ENCODE measurements around the gene MPG.

DNA sequence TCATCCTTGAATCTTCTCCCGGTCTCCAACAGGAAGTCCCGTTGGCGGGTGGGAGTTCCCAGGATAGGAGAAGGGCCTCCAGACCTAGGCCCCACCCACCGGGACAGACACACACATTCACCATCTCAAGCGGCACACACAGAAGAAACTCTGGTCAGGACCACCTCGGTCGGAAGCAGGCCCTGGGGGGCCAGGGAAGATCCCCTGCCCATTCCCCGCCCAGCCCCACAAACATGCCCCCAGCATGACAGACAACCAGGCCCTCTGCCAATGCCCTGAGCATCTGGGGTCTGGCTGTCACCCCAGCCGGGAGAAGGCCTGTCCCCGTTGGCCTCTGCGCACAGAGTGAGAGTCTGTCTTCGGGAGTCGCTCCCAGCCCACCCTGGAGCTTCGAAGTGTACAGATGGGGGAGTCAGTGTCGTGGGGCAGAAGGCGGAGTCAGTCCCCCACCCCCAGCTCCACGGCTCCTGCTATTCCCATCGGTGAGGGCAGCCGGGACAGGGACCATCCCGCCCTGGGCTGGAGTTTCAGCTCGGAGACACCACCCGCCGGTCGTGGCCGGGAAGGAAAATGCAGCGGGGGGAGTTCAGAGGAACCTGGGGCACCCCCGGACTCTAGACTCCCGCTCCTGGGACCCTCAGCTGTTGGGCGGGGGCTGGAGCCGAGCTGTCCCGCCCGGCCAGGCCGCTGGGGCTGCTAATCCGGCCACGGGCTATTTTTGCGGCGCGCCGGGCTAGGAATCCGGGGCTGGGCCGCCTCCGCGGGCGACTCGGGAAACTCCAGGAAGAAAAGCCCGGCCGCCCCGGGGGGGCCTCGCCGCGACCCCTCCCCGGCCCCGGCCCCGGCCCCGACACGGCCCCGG, 6.3 kb upstream of the MPG start:
- TF ChIP-seq HDAC2 (IDR thresholded peaks at IDR 0.05): no peak
- no peak for TF ChIP-seq GATA3 (IDR thresholded peaks at IDR 0.05; ENCODE audit: borderline replicate concordance)
- TF ChIP-seq RAD21 (conservative IDR thresholded peaks at IDR 0.05 in 1 of 2, IDR thresholded peaks at IDR 0.05 in 1 of 2): no peak
- TF ChIP-seq, protein P1, sequence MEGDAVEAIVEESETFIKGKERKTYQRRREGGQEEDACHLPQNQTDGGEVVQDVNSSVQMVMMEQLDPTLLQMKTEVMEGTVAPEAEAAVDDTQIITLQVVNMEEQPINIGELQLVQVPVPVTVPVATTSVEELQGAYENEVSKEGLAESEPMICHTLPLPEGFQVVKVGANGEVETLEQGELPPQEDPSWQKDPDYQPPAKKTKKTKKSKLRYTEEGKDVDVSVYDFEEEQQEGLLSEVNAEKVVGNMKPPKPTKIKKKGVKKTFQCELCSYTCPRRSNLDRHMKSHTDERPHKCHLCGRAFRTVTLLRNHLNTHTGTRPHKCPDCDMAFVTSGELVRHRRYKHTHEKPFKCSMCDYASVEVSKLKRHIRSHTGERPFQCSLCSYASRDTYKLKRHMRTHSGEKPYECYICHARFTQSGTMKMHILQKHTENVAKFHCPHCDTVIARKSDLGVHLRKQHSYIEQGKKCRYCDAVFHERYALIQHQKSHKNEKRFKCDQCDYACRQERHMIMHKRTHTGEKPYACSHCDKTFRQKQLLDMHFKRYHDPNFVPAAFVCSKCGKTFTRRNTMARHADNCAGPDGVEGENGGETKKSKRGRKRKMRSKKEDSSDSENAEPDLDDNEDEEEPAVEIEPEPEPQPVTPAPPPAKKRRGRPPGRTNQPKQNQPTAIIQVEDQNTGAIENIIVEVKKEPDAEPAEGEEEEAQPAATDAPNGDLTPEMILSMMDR (IDR thresholded peaks at IDR 0.05): no peak
- no peak for TF ChIP-seq NR3C1 (IDR thresholded peaks at IDR 0.05)
- TF ChIP-seq POLR2A (IDR thresholded peaks at IDR 0.05; ENCODE audit: low read length): no peak
- TF ChIP-seq SREBF2 (IDR thresholded peaks at IDR 0.05): no peak
- no peak for TF ChIP-seq ZNF302 (CRISPR knock-in tag; IDR thresholded peaks at IDR 0.05)
- no peak for TF ChIP-seq RFX5 (IDR thresholded peaks at IDR 0.05)
- no peak for TF ChIP-seq EHMT2 (IDR thresholded peaks at IDR 0.05; ENCODE audit: low read depth)
